ENCODE data around the gene NACAD.

Gene NACAD

DNA sequence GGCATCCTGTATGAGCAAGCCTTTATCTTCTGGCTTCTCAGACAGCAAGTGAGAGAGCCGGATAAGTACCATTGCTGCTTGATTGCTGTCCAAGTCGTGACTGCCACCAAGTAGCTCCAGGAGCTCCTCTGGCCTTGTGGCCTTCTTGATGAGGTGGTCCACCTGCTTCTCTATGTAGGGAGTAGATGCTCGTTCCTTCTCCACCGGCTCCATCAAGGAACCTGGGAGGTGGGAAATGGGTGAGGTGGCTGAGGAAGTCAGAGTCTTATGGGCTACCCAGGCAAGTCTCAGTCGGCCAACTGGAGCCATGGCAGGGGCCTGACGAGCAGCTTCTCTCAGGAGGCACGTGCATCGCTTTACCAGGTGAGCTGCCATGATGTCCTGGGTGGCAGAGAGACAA is 20.1 kb upstream of the NACAD start:
- TF ChIP-seq, protein P1, sequence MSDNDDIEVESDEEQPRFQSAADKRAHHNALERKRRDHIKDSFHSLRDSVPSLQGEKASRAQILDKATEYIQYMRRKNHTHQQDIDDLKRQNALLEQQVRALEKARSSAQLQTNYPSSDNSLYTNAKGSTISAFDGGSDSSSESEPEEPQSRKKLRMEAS (IDR thresholded peaks at IDR 0.05; ENCODE audit: low read depth, low read length): no peak
- TF ChIP-seq MYC (IDR thresholded peaks at IDR 0.05; ENCODE audit: low read depth, low read length): no peak
- TF ChIP-seq POLR2A (IDR thresholded peaks at IDR 0.05; ENCODE audit: extremely low read depth, insufficient read length): no peak
- no peak for TF ChIP-seq CTCF (IDR thresholded peaks at IDR 0.05; ENCODE audit: low read depth, low read length)
- H3K4me3 ChIP-seq (ENCODE audit: low read depth, low read length): peak overlapping the region; percentile 50
- DNase-seq (ENCODE audit: low read depth): no peak

- peak overlapping the region; percentile 16 for H3K4me3 ChIP-seq (ENCODE audit: low read depth, low read length)
- DNase-seq (ENCODE audit: low read depth): no peak
- TF ChIP-seq MYC (IDR thresholded peaks at IDR 0.05; ENCODE audit: low read depth, low read length): no peak
- no peak for TF ChIP-seq POLR2A (IDR thresholded peaks at IDR 0.05; ENCODE audit: extremely low read depth, insufficient read length)
- TF ChIP-seq CTCF (IDR thresholded peaks at IDR 0.05; ENCODE audit: low read depth, low read length): no peak
- TF ChIP-seq, protein P1 (IDR thresholded peaks at IDR 0.05; ENCODE audit: low read depth, low read length): no peak
Observed at GRCh38 chr7:45107356-45107755, 18.6 kb upstream of the NACAD start.

DNA sequence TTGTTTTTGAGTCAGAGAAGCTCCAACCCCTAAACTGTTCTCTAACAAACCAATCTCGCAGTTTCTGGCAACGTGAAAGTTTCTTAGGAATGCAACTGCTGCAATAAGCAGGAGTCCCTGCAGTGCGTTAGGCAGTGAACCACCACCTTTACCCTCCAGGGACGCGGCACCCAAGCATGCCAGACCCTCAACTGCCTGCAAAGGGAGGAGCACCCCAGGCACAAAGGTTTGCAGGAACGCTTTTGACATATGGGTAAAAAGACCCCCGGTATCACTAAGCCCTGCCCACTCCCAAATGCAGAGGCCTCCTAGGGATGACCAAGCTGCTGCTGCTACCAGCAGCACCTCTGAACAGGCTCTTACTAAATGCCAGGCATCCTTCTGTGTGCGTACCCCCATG is 18.1 kb upstream of the NACAD start:
- TF ChIP-seq CTCF (IDR thresholded peaks at IDR 0.05; ENCODE audit: low read depth, low read length) (no peak), MYC (IDR thresholded peaks at IDR 0.05; ENCODE audit: low read depth, low read length) (no peak), POLR2A (IDR thresholded peaks at IDR 0.05; ENCODE audit: extremely low read depth, insufficient read length) (no peak)
- TF ChIP-seq, protein P1 (IDR thresholded peaks at IDR 0.05; ENCODE audit: low read depth, low read length): no peak
- no peak for DNase-seq (ENCODE audit: low read depth)
- H3K4me3 ChIP-seq (ENCODE audit: low read depth, low read length): no peak overlapping the region

DNA sequence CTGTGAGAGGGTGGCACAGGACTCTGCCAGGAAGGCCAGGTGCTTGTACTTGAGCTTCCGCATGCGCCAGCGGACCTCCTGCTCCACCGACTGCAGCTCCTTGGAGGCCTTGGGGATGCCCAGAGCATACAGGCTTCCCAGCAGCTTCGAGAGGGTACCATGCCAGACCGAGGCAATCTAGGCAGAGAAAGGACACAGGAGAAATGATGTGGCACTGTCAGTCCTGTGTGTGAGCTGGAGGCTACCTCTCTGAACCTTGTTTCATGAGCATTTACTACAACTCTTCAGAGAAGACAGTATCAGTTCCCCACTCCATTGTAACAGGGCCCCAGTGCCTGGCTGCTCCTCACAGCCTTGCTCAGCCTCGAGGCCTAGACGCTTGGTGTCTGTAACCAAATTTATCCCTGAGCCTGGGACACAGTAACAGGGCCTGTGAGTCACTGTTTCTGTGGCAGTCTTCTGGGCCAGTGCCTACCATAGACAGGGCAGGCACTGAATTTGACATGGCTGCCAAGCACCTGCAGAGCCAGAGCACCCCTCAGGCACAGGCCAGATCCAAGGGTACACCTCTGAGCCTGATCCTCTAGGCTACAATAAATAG is 16.9 kb upstream of the NACAD start:
- DNase-seq (ENCODE audit: low read depth): no peak
- no peak for TF ChIP-seq POLR2A (IDR thresholded peaks at IDR 0.05; ENCODE audit: extremely low read depth, insufficient read length)
- no peak for TF ChIP-seq MYC (IDR thresholded peaks at IDR 0.05; ENCODE audit: low read depth, low read length)
- no peak for TF ChIP-seq CTCF (IDR thresholded peaks at IDR 0.05; ENCODE audit: low read depth, low read length)
- TF ChIP-seq, protein P1 (IDR thresholded peaks at IDR 0.05; ENCODE audit: low read depth, low read length): no peak
- no peak overlapping the region for H3K4me3 ChIP-seq (ENCODE audit: low read depth, low read length)

- no peak for DNase-seq (ENCODE audit: low read depth)
- TF ChIP-seq POLR2A (IDR thresholded peaks at IDR 0.05; ENCODE audit: extremely low read depth, insufficient read length) (no peak), CTCF (IDR thresholded peaks at IDR 0.05; ENCODE audit: low read depth, low read length) (no peak), MYC (IDR thresholded peaks at IDR 0.05; ENCODE audit: low read depth, low read length) (no peak)
- TF ChIP-seq, protein P1 (IDR thresholded peaks at IDR 0.05; ENCODE audit: low read depth, low read length): no peak
- H3K4me3 ChIP-seq (ENCODE audit: low read depth, low read length): no peak overlapping the region
Observed at GRCh38 chr7:45104844-45105587, 16.2 kb upstream of the NACAD start.

Data from NB4 (cell line).